H4 (cell line): Measurements from ENCODE around the gene GNPAT. TPM values are rescaled to one million over a fixed set of nuclear protein-coding genes. Genes with fewer than 3 reads are reported as not detected.

ENCODE experiments used
- DNase-seq: peaks from one replicate; pipeline ENCODE4 v3.0.0-alpha.2; 2015; ENCODE audit warnings: low spot score
- total RNA-seq: library from RNA; depleted of rRNA; stranded (reverse); fragments of >200 nt; shearing (Covaris generic); gene quantifications from 2 replicates; pipeline ENCODE4 v1.2.3, GENCODE V29; 2014; rRNA removed

GNPAT gene
- total RNA-seq, 1 experiment from 2014 or later = 79.6 TPM

- no peak for DNase-seq
These were observed 76.4 kb downstream of the GNPAT start for GRCh38 chr1:231317306-231318014.

GRCh38 chr1:231318015-231318355, 77.0 kb downstream of the GNPAT start:
- no peak for DNase-seq

- no peak for DNase-seq
These were observed 77.6 kb downstream of the GNPAT start for GRCh38 chr1:231318568-231318967.

- DNase-seq = no peak
These were observed 78.1 kb downstream of the GNPAT start for GRCh38 chr1:231319080-231319479.

- no peak for DNase-seq
These were observed 82.0 kb downstream of the GNPAT start for GRCh38 chr1:231322880-231323530.

GRCh38 chr1:231324660-231325059, 83.6 kb downstream of the GNPAT start:
- no peak for DNase-seq

- DNase-seq = no peak
These were observed 85.2 kb downstream of the GNPAT start for GRCh38 chr1:231326248-231326647.

Other genes starting within 250 kb of the GNPAT start
- 24.9 and 32.0 TPM in 2 replicates for gene FAM89A, start 201.0 kb upstream of the GNPAT start, total RNA-seq
- gene TRIM67, start 79.2 kb upstream of the GNPAT start, total RNA-seq = not detected in 2 replicates
- gene EXOC8, start 96.6 kb downstream of the GNPAT start, total RNA-seq = 4.7 and 7.1 TPM in 2 replicates
- 14.7 and 15.6 TPM in 2 replicates for gene SPRTN, start 97.1 kb downstream of the GNPAT start, total RNA-seq
- 15.0 and 26.0 TPM in 2 replicates for gene EGLN1, start 181.1 kb downstream of the GNPAT start, total RNA-seq